Neural progenitor cell (in vitro differentiated cells): ENCODE measurements around the gene FBXO27.

Experiments used
- CTCF ChIP-seq: fragments of 200-600 bp; sonication (generic); IDR thresholded peaks from 2 replicates; pipeline ENCODE4 v1.5.1; 2017; ENCODE audit warnings: antibody characterized with exemption, mild to moderate bottlenecking
- EZH2phosphoT487 ChIP-seq: fragments of 200-600 bp; sonication (generic); IDR thresholded peaks from 2 replicates; pipeline ENCODE4 v1.6.1; 2017; ENCODE audit warnings: antibody characterized with exemption

DNA sequence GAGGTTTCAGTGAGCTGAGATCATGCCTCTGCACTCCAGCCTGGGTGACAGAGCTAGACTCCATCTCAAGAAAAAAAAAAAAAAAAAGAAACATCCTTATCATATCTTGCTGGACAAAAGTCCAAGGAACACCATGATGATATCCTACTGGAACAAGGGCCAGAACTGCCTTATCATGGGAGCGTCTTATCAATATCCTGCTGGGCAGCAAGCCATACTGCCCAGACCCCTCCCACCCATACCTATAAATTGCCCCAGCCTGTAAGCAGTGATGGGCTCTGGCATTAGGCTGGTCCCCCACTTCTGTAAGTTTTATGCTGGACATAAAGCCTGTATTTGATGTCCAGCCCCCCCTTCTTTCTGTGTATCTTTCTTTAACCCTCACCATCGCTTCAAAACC, 14.7 kb upstream of the FBXO27 start:
- no peak for TF ChIP-seq CTCF
- no peak for TF ChIP-seq EZH2phosphoT487
